Body of pancreas (tissue), 4 donors: ENCODE results near the gene LYPD5.

Source experiments
- POLR2A ChIP-seq, 3 donors: fragments of 450-650 bp; IDR thresholded peaks; one replicate each; pipeline ENCODE4 v1.6.1; 2016; ENCODE audit warnings: antibody characterized with exemption in 3 of 3, mild to moderate bottlenecking in 2 of 3
- TF ChIP-seq, protein P1 (sequence below), 7 experiments: fragments of 450-650 bp in 4 of 7; fragments of 200-600 bp in 3 of 7; sonication (generic) in 3 of 7; IDR thresholded peaks; one replicate each; pipeline ENCODE4 v1.5.1; 2016 to 2019; ENCODE audit warnings: antibody characterized with exemption in 7 of 7

DNA sequence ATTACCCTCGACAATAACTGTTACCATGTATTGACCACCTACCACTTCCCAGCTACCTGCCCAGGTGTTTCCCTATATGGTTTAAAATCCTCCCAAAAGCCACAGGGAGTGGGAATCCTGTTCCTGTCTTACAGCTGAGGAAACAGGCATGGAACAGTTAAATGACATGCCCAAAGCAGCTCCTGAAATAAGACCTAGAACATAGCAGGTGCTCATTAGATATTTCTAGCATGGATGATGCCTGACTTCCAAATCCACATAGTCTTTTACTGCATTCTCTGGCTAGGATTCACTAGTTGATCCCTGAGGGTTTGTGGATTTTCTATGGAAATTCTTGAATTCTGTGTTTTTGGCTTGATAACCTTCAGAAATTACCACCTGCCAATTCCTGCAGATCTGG is 34.4 kb downstream of the LYPD5 start:
- TF ChIP-seq POLR2A (IDR thresholded peaks at IDR 0.05), result no peak
- TF ChIP-seq, protein P1, sequence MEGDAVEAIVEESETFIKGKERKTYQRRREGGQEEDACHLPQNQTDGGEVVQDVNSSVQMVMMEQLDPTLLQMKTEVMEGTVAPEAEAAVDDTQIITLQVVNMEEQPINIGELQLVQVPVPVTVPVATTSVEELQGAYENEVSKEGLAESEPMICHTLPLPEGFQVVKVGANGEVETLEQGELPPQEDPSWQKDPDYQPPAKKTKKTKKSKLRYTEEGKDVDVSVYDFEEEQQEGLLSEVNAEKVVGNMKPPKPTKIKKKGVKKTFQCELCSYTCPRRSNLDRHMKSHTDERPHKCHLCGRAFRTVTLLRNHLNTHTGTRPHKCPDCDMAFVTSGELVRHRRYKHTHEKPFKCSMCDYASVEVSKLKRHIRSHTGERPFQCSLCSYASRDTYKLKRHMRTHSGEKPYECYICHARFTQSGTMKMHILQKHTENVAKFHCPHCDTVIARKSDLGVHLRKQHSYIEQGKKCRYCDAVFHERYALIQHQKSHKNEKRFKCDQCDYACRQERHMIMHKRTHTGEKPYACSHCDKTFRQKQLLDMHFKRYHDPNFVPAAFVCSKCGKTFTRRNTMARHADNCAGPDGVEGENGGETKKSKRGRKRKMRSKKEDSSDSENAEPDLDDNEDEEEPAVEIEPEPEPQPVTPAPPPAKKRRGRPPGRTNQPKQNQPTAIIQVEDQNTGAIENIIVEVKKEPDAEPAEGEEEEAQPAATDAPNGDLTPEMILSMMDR (IDR thresholded peaks at IDR 0.05), result no peak
